Effector CD8-positive, alpha-beta T cell (primary cell): Measurements from ENCODE around the gene LCN15.
A peak's percentile ranks its signal among the peaks of the same experiment; 100 is the strongest.
"Not testable (repeated sequence)": the region's sequence is repeated elsewhere in the genome, so short reads cannot be mapped to it uniquely, and the experiment has no call there.

Experiments used
- DNase-seq: peaks from one replicate; lab custom pipeline; 2025; lab: John Stamatoyannopoulos, UW
- total RNA-seq, 4 experiments: gene quantifications; one replicate each; lab custom pipeline; 2026; lab: John Stamatoyannopoulos, UW

LCN15 gene, protein sequence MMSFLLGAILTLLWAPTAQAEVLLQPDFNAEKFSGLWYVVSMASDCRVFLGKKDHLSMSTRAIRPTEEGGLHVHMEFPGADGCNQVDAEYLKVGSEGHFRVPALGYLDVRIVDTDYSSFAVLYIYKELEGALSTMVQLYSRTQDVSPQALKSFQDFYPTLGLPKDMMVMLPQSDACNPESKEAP
- total RNA-seq: 0 reads per million in 4 experiments

DNA sequence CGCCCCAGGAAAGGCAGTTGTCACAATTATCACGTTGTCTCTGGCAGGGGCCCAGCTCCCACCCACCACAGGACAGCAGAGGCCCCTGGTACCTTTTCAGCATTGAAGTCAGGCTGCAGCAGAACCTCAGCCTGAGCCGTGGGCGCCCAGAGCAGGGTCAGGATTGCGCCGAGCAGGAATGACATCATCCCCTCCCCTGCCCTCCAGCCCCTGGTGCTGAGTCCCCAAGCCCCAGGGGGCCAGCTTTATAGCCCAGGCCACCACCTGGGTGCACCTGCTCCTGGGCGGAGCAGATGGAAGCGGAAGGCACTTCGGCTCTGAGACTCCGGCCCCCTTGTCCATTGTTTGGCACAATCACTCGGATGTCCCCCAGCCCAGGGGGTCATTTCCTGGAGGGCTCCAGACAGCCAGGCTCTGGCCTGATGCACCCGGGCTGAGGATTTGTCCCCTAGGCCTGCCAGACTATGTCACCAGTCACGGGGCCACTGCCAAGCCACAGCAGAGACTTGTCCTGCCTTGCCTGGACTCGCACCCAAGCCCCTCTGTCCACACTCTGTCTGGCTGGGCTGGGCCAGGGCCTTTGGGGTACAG is at the start of gene LCN15:
Gene LCN15 (minus strand): TSS at position 218 of the 591 bp plus-strand sequence. CDS start 30 bp downstream, at position 188.
- no peak for DNase-seq

- no peak for DNase-seq
Observed at GRCh38 chr9:136808806-136809158, 44.5 kb upstream of the LCN15 start.

- no peak for DNase-seq
Observed at GRCh38 chr9:136808075-136808805, 43.9 kb upstream of the LCN15 start.

- DNase-seq: peak; percentile 66
Observed at GRCh38 chr9:136807281-136808074, 43.2 kb upstream of the LCN15 start, which contains the start of gene RABL6. Gene RABL6, plus strand, starts transcription at chr9:136807948. Its CDS starts 249 bp downstream, at chr9:136808197.

- DNase-seq: no peak
Observed at GRCh38 chr9:136806631-136807201, 42.4 kb upstream of the LCN15 start.

DNA sequence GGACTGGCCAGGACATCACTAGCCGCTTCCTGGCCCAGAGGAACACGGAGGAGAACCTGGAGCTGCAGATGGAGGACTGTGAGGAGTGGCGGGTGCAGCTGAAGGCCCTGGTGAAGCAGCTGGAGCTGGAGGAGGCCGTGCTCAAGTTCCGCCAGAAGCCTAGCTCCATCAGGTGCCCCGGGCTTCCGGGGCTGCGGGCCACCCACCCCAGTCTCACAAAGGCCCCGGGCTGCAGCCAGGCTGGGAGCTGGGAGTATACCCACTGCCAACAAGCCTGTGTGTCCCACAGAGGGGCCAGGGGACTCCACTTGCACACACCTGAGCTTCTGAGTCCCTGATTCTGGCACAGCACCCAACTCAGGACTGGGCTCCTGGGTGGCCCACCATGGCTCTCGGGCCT is 41.7 kb upstream of the LCN15 start:
- DNase-seq: no peak

DNA sequence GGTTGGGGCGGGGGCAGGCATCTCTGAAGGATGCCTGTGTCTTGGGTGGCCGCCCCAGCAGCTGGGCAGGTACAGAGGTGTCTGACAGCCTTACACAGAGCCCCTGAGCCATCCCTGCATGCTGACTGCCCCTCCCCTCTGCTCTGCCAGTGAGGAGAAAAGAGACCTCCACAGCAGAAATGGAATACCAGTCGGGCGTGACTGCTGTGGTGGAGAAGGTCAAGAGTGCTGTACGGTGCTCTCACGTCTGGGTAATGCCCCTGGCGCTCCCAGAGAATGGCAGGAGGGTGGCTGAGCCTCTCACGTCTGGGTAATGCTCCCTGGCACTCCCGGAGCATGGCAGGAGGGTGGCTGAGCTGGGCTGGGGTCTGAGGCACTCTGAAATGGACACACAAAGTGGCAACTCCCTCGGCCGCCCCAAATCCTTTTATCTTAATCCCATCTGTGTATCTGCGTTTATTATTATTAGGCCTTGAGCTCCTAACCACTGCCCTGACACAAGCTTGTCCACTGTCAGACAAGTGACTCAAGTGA is 41.0 kb upstream of the LCN15 start:
- DNase-seq: no peak

DNA sequence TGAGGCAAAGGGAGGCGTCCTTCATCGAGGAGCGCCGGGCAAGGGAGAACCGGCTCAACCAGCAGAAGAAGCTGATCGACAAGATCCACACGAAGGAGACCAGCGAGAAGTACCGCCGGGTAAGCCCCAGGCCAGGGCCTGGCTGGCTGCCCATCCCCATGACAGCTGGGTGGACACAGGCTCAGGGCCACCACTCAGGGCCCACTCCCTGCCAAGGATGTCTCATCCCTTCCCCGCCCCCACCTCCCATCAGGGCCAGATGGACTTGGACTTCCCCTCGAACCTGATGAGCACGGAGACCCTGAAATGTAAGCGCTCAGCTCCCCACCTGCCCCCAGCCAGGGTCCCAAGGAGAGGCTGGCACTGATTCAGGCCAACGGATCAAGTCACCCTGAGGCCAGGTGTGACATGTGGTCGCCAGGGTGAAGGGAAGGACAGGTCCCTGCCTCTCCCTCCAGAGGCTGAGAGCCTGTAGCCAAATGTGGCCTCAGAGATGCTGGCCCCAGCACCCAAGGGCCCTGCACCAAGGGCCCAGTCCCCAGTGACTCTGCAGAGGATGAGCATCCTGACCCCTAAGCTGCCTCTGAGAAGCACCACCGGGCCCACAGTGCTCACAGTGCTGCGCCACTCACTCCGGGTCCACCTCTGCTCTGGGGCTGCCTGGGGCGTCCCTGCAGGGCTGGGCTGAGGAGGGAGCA is 40.3 kb upstream of the LCN15 start:
- no peak for DNase-seq

- DNase-seq: no peak
Observed at GRCh38 chr9:136803551-136804508, 39.5 kb upstream of the LCN15 start.

DNA sequence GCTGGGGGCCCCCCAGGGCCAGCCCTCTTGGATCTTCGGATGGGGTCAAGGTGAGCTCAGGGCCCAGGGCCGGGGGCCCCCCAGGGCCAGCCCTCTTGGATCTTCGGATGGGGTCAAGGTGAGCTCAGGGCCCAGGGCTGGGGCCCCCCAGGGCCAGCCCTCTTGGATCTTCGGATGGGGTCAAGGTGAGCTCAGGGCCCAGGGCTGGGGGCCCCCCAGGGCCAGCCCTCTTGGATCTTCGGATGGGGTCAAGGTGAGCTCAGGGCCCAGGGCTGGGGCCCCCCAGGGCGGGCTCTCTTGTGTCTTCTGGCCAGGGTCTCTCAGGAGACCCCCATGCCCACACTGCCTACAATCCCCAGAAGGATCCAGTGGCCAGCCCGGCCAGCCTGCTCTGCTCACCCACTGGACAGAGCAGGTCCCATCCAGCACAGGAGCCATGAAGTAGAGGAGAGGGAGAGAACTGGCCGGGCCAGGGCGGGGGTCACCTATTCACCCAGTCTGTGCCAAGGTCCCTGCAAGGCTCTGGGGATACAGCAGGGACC is 38.8 kb upstream of the LCN15 start:
- DNase-seq: not testable (repeated sequence)

- DNase-seq: no peak
Observed at GRCh38 chr9:136802321-136802720, 38.0 kb upstream of the LCN15 start.

GRCh38 chr9:136799854-136800657 is 35.7 kb upstream of the LCN15 start:
- peak; percentile 94 for DNase-seq

DNA sequence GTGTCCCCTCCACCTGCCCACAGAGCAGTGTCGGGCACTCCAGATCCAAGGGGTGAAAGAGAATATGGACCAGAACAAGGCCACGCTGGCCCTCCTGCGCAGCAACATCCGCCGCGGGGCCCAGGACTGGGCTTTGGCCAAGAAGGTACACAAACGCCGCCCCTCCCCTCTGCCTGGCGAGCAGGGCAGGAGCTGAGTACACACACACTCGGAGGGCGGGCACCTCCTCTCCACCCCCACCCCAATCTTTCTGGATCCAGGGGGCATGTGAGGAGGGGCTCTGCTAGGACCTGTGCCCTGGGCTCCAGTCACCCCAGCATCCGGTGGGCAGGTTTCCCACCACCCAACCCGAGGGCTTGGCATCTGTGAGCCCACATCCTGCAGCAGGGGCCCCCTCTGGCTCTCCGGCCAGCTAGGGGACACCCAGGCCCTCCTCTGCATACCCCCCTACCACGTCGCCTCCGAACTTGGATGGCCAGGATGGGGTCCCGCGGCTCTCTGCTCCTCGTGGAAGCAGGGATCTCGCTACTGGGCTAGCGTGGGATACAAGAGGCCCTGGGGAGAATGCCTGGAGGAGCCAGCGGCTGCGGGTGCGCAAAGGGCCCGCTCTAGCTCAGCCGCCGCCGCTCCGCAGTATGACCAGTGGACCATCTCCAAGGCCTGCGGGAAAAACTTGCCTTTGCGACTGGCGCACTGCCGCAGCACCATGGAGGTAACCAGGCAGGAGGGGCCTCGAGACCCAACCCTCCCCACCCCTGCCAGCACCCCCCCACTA is 34.9 kb upstream of the LCN15 start:
- no peak for DNase-seq

DNA sequence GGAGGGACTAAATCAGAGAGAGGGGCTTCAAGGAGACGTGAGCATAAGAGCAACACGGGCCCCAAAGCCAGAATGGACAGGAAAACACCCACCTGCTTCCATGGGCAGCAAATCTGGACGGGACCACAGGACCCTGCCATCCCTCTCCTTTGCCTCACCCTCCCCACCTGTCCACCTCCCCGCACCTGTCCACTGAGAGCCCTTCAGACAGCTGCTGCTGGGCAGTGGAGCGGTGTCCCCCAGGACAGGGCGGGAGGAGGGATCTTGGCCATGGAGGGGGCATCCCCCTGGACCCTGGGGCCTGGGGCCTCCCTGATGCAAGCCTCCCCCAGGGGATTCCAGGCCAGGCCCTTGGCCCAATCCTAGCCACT is 34.4 kb upstream of the LCN15 start:
- no peak for DNase-seq

DNA sequence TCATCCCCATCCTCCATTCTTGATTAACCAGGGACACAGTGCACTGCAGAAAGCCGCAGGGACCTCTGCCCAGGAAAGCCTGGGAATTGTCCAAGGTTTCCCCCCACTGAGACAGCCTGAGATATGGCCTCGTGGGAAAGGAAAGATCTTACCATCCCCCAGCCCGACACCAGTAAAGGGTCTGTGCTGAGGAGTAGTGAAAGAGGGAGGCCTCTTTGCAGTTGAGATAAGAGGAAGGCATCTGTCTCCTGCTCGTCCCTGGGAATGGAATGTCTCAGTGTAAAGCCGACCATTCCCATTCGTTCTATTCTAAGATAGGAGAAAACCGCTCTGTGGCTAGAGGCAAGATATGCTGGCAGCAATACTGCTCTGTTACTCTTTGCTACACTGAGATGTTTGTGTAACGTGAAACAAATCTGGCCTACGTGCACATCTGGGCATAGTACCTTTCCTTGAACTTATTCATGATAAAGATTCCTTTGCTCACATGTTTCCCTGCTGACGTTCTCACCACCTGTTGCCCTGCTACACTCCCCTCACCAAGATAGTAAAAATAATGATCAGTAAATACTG is 32.5 kb upstream of the LCN15 start:
- DNase-seq: not testable (repeated sequence)

- no peak for DNase-seq
Observed at GRCh38 chr9:136796238-136796774, 32.0 kb upstream of the LCN15 start, which contains the start of gene CCDC183. Gene CCDC183, plus strand, starts transcription at chr9:136796338. Its CDS starts 60 bp downstream, at chr9:136796398.

GRCh38 chr9:136795000-136795348 is 30.7 kb upstream of the LCN15 start:
- no peak for DNase-seq
